Subcutaneous adipose tissue (tissue), 4 donors: Measurements from ENCODE around the gene TUBB. TPM values are rescaled to one million over a fixed set of nuclear protein-coding genes. Genes with fewer than 3 reads are reported as not detected.

Experiments used
- CTCF ChIP-seq: fragments of 450-650 bp; IDR thresholded peaks from one replicate; pipeline ENCODE4 v1.5.1; 2016; ENCODE audit warnings: low read depth, mild to moderate bottlenecking, control low read depth, antibody characterized with exemption, moderate library complexity
- total RNA-seq, 4 donors: library from RNA; depleted of rRNA; stranded (reverse); fragments of >200 nt; gene quantifications; one replicate each; pipeline ENCODE4 v1.1.0, GENCODE V29; 2016

Gene TUBB
- total RNA-seq, 4 donors from 2014 or later, result 166 to 277 (median 220) TPM

GRCh38 chr6:30763618-30764489, 43.7 kb downstream of the TUBB start:
- TF ChIP-seq CTCF, result no peak

- TF ChIP-seq CTCF, result no peak
Observed at GRCh38 chr6:30766461-30767157, 46.5 kb downstream of the TUBB start.

- TF ChIP-seq CTCF, result no peak
Observed at GRCh38 chr6:30767158-30767943, 47.2 kb downstream of the TUBB start.

GRCh38 chr6:30767944-30768301, 47.8 kb downstream of the TUBB start:
- no peak for TF ChIP-seq CTCF

- TF ChIP-seq CTCF, result no peak
Observed at GRCh38 chr6:30768634-30769087, 48.5 kb downstream of the TUBB start.

- TF ChIP-seq CTCF, result no peak
Observed at GRCh38 chr6:30769088-30769852, 49.1 kb downstream of the TUBB start.
